ENCODE results near the gene MICB.

GRCh38 chr6:31473244-31473643 lies 24.7 kb upstream of the MICB start:
- TF ChIP-seq CTCF (IDR thresholded peaks at IDR 0.05), result no peak
- no peak for TF ChIP-seq POLR2A (IDR thresholded peaks at IDR 0.05)
- TF ChIP-seq POLR2AphosphoS5 (IDR thresholded peaks at IDR 0.05), result no peak
